Measurements from ENCODE around the gene CNTN5. TPM values are rescaled to one million over a fixed set of nuclear protein-coding genes. Genes with fewer than 3 reads are reported as not detected.

CNTN5 gene
- total RNA-seq, 1 donor from 2014 or later, result not detected

GRCh38 chr11:100294748-100295147, 1274.0 kb downstream of the CNTN5 start:
- DNase-seq (no peak), ATAC-seq (no peak)
- Histone ChIP-seq H3K9me3 (no peaks in the 10 kb centered on the region), H3K27ac (no peak overlapping the region), H3K36me3 (no peaks in the 10 kb centered on the region), H3K27me3 (no peaks in the 10 kb centered on the region), H3K4me1 (no peaks in the 10 kb centered on the region), H3K4me3 (no peak overlapping the region)
- intact Hi-C loops (cut with DNase I), result no loop called here
- no peak for TF ChIP-seq CTCF (IDR thresholded peaks at IDR 0.05)

DNA sequence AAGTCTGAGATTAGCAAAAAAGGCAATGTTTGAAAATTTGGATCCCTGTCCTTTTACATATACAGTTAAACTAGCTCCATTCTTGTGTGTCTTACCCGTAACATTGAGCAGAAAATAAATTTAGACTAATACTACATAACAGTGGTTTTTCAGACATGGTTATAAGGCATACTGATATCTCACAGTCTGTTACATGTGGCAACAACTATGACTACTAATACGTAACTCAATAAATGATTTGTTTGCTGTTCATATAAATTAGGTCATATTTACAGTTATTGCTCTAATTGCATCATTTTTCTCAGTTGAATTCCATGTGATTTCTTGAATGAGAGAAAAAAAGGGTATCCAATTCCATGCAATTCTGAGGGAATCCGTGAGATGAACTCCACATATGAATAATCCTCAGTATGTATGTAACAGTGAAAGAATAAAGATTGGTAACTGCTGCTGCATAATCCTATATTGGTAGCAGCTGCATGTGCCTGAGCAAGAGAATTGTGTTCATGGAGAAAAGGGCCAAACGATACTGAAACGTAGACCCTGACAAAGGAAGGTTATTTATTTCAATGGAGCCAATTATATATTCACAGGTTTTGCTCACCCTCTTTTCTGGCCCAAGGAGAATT, 1275.4 kb downstream of the CNTN5 start:
- no peaks in the 10 kb centered on the region for H3K4me1 ChIP-seq
- no peak overlapping the region for H3K4me3 ChIP-seq
- intact Hi-C loops (cut with DNase I), result no loop called here
- no peak for DNase-seq
- H3K9me3 ChIP-seq, result no peaks in the 10 kb centered on the region
- no peak for ATAC-seq
- TF ChIP-seq CTCF (IDR thresholded peaks at IDR 0.05), result no peak
- no peaks in the 10 kb centered on the region for H3K36me3 ChIP-seq
- no peak overlapping the region for H3K27ac ChIP-seq
- no peaks in the 10 kb centered on the region for H3K27me3 ChIP-seq

DNA sequence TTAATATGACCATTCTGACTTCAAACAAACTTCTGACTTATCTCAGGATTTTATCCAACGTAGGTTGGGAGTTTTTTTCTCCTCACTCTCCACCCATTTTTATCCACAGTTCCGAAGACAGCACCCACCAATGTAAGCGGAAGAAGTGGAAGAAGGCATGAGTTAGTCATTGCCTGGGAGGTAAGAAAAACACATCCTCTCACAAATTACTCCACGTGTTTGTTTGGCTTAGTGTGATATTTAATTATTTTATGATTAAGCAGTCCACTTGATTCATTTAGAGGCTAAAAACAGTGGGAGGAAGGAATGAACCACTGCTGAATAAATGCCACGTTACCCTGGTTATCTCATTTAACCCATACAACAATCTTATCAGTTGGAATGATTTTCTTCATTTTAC, 1276.8 kb downstream of the CNTN5 start:
- intact Hi-C loops (cut with DNase I), result no loop called here
- no peak for DNase-seq
- Histone ChIP-seq H3K27me3 (no peaks in the 10 kb centered on the region), H3K36me3 (no peaks in the 10 kb centered on the region), H3K9me3 (no peaks in the 10 kb centered on the region), H3K27ac (no peak overlapping the region), H3K4me3 (no peak overlapping the region), H3K4me1 (no peaks in the 10 kb centered on the region)
- no peak for TF ChIP-seq CTCF (IDR thresholded peaks at IDR 0.05)
- ATAC-seq, result no peak

DNA sequence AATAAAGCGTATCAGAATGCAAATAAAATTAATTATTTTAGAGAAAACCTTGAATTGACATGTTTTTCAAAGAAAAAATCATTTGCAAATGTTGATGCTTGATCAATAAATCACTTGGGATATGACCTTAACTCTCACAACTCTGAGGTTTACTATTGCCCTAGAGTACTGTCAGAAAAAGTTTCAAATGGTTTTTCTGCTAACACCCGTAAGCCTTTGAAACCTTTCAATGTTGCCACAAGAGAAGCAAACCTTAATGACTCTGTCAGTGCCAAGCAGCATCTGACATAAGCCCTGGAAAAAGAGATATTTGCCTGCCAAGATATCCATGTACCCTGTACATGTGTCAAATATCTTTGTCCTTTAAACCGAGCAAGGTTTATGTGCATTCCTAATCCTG, 1282.1 kb downstream of the CNTN5 start:
- Histone ChIP-seq H3K36me3 (no peaks in the 10 kb centered on the region), H3K4me1 (no peaks in the 10 kb centered on the region), H3K9me3 (no peaks in the 10 kb centered on the region), H3K27ac (no peak overlapping the region), H3K4me3 (no peak overlapping the region), H3K27me3 (no peaks in the 10 kb centered on the region)
- ATAC-seq (no peak), DNase-seq (no peak)
- intact Hi-C loops (cut with DNase I), result no loop called here
- TF ChIP-seq CTCF (IDR thresholded peaks at IDR 0.05), result no peak

DNA sequence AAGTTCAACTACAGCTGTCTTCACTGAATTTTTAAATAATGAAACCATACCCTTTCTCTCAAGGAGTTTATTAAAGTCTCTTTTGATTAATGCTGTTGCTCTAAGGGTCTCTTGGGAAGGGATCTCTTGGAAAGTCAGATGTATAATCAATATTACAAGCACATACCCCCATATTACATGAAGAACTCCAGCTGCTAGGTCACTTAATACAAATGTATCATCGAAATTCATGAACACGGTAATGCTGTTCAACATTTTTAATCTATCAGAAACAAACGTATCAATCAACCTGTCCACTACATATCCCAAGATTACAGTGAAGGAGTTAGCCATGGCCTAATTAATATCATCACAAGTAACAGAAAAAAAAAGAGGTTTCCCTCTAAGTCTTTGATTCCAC, 1283.1 kb downstream of the CNTN5 start:
- DNase-seq (no peak), ATAC-seq (no peak)
- intact Hi-C loops (cut with DNase I), result no loop called here
- Histone ChIP-seq H3K4me1 (no peaks in the 10 kb centered on the region), H3K27ac (no peak overlapping the region), H3K36me3 (no peaks in the 10 kb centered on the region), H3K9me3 (no peaks in the 10 kb centered on the region), H3K4me3 (no peak overlapping the region), H3K27me3 (no peaks in the 10 kb centered on the region)
- no peak for TF ChIP-seq CTCF (IDR thresholded peaks at IDR 0.05)

DNA sequence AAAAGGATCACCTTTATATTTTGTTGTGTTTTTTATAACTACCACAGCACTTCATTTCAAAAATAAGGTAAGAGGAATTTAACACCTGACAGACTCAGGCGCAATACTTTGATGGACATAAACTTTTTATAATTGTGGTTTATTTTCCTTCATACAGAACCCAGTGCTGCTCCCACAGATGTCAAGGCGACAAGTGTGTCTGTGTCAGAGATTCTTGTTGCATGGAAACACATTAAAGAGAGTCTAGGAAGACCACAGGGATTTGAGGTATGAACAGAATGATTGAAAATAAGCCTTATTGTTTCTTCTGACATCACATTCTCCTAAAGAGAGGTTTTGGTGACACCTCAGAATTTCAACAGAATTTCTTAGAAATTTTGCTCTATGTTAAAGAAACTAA, 1287.5 kb downstream of the CNTN5 start:
- Histone ChIP-seq H3K27me3 (no peaks in the 10 kb centered on the region), H3K4me3 (no peak overlapping the region)
- no peak for ATAC-seq

More for the DNA sequence above, 1287.5 kb downstream of the CNTN5 start:
- TF ChIP-seq CTCF (IDR thresholded peaks at IDR 0.05), result no peak
- intact Hi-C loops (cut with DNase I), result no loop called here
- DNase-seq, result no peak
- H3K4me1 ChIP-seq, result no peaks in the 10 kb centered on the region
- H3K27ac ChIP-seq, result no peak overlapping the region
- no peaks in the 10 kb centered on the region for H3K36me3 ChIP-seq
- no peaks in the 10 kb centered on the region for H3K9me3 ChIP-seq
